DLD1 (cell line): Measurements from ENCODE around the gene ZNF148.

ENCODE experiments used
- in situ Hi-C: cut with HindIII; loops from 2 replicates; pipeline ENCODE4 v1.10.0; 2017; ENCODE audit warnings: low sequenced_read_pairs

The ZNF148 gene

GRCh38 chr3:125194849-125195601 is 180.1 kb downstream of the ZNF148 start:
- in situ Hi-C loops = no loop called here

- in situ Hi-C loops = no loop called here
Measured at GRCh38 chr3:125194061-125194848, 180.9 kb downstream of the ZNF148 start.

GRCh38 chr3:125192190-125193035 is 182.7 kb downstream of the ZNF148 start:
- in situ Hi-C loops = no loop called here

GRCh38 chr3:125191730-125192129 is 183.4 kb downstream of the ZNF148 start:
- in situ Hi-C loops = no loop called here

GRCh38 chr3:125191256-125191655 is 183.9 kb downstream of the ZNF148 start:
- in situ Hi-C loops = no loop called here

GRCh38 chr3:125190786-125191185 is 184.3 kb downstream of the ZNF148 start:
- in situ Hi-C loops = no loop called here

- in situ Hi-C loops = no loop called here
Measured at GRCh38 chr3:125189378-125190165, 185.6 kb downstream of the ZNF148 start.

- in situ Hi-C loops = no loop called here
Measured at GRCh38 chr3:125188955-125189354, 186.2 kb downstream of the ZNF148 start.

GRCh38 chr3:125187599-125187910 is 187.6 kb downstream of the ZNF148 start:
- in situ Hi-C loops = no loop called here

GRCh38 chr3:125186800-125187598 is 188.1 kb downstream of the ZNF148 start:
- in situ Hi-C loops = no loop called here

- in situ Hi-C loops = no loop called here
Measured at GRCh38 chr3:125186261-125186787, 188.8 kb downstream of the ZNF148 start.

- in situ Hi-C loops = no loop called here
Measured at GRCh38 chr3:125185805-125186204, 189.3 kb downstream of the ZNF148 start.

GRCh38 chr3:125179884-125180240 is 195.3 kb downstream of the ZNF148 start:
- in situ Hi-C loops = no loop called here

- in situ Hi-C loops = no loop called here
Measured at GRCh38 chr3:125179143-125179883, 195.8 kb downstream of the ZNF148 start.

GRCh38 chr3:125177746-125178145 is 197.4 kb downstream of the ZNF148 start:
- in situ Hi-C loops = no loop called here
